Pancreas (tissue), 10 donors: ENCODE data around the gene SLC29A3. TPM values are rescaled to one million over a fixed set of nuclear protein-coding genes. Genes with fewer than 3 reads are reported as not detected.
A peak's percentile ranks its signal among the peaks of the same experiment; 100 is the strongest.

Experiments
- ATAC-seq, 4 donors: fragments of 200-7000 bp; cut with Tn5 transposase; one replicate each; pipeline versions ENCODE4 v1.8.0 to v1.9.1; 2020; ENCODE audit warnings: mild to moderate bottlenecking in 4 of 4, moderate library complexity in 4 of 4
- DNase-seq, 6 donors: peaks; one replicate each; pipeline ENCODE4 v3.0.0-alpha.2; 2020
- FAIRE-seq: peaks from 2 replicates; lab custom pipeline; 2012; peaks lifted over from hg19 to GRCh38; lab: Jason Lieb, UNC
- H3K27ac ChIP-seq, 4 donors: fragments of 200-600 bp; sonication (generic); 1 replicate in 3 of 4; 2 replicates in 1 of 4; pipeline versions ENCODE4 v1.5.0 to v1.8.0; 2020
- H3K27me3 ChIP-seq, 4 donors: fragments of 200-600 bp; one replicate each; pipeline ENCODE4 v1.8.0; 2021
- H3K36me3 ChIP-seq, 3 donors: fragments of 200-600 bp; sonication (generic) in 1 of 3; one replicate each; pipeline versions ENCODE4 v1.5.0 to v1.8.0; 2020 to 2021
- H3K4me1 ChIP-seq, 3 donors: fragments of 200-600 bp; one replicate each; pipeline ENCODE4 v1.8.0; 2021
- H3K4me3 ChIP-seq, 4 donors: fragments of 200-600 bp; sonication (generic) in 2 of 4; one replicate each; pipeline versions ENCODE4 v1.5.0 to v1.8.0; 2020 to 2021
- H3K9me3 ChIP-seq, 4 donors: fragments of 200-600 bp; one replicate each; pipeline ENCODE4 v1.8.0; 2021
- WGBS, 2 donors: extraction: QIAGEN DNeasy Blood & Tissue Kit; methylation state at CpG; one replicate each; pipeline ENCODE4 v1.1.7; 2013; 5-methylcytosine and 5-hydroxymethylcytosine counted together
- intact Hi-C, 3 donors: fragments of 100-400 bp; cut with DNase I; formaldehyde crosslinking; loops; one replicate each; pipeline versions ENCODE4 v1.11.1 to v1.14.2; 2022
- polyA plus RNA-seq, 2 donors: library from polyadenylated mRNA; stranded (reverse); fragments of 200-250 nt; gene quantifications; one replicate each; pipeline ENCODE4 v1.2.3, GENCODE V29; 2013
- total RNA-seq, 6 donors: library from RNA; stranded (reverse); fragmentation: NEBNext Ultra II Directional in 4 of 6; extraction: Animal tissue kit (Norgen Biotek cat#: 25700) in 4 of 6; gene quantifications; one replicate each; pipeline versions ENCODE4 v1.2.1 to v1.2.4, GENCODE V29; 2021 to 2023
- TF ChIP-seq, protein P1 (sequence below), 4 donors: fragments of 200-600 bp; sonication (generic) in 3 of 4; IDR thresholded peaks; one replicate each; pipeline versions ENCODE4 v1.5.0 to v1.8.0; 2021; ENCODE audit warnings: antibody characterized with exemption in 4 of 4
- donor health status: healthy with polysubstance abuse.
- donor health status: DM: no; HTN: no; CAD: no; lungs with moderate emphysema.
- donor health status: DM: no; HTN: no; CAD: no.
- donor health status: control.
- donor health status: control.
- donor health status: Bipolar disorder and iron deficiency.
- donor health status: DM: yes; HTN: yes; CAD: no.
- donor health status: DM: no; HTN: no; CAD: no.
- donor health status: DM: no; HTN: no; CAD: no.
- donor health status: DM: yes; HTN: yes; CAD: no.

SLC29A3 gene
- total and polyA plus RNA-seq, 8 donors, result 2.2 to 7.0 (median 3.2) TPM

DNA sequence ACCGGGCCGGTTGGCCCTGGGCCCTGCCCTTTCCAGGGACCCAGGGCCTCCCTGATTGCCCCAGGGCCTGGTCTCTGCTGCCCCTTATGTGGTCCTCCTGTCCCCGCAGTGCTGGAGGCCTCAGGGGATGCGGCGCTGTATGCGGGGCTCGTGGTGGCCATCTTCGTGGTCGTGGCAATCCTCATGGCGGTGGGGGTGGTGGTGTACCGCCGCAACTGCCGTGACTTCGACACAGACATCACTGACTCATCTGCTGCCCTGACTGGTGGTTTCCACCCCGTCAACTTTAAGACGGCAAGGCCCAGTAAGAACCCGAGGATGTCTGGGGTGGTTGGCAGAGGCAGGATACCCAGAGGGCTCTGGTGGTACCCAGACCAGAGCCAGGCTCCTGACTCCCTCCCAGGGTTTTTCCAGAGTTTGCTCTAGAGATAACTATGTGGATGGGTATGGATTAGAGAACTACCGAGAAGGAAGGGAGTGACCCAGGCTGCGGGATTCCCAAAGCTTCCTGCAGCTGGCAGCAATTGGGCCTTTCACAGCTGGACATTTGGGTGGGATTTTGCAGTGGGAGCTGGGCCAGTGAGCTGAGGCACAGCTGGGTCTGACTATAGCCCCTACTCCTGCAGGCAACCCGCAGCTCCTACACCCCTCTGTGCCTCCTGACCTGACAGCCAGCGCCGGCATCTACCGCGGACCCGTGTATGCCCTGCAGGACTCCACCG lies 28.1 kb upstream of the SLC29A3 start:
- H3K27me3 ChIP-seq, result no peaks in the 10 kb centered on the region
- H3K4me1 ChIP-seq, result no peaks in the 10 kb centered on the region
- no peak overlapping the region for H3K4me3 ChIP-seq
- TF ChIP-seq, protein P1, sequence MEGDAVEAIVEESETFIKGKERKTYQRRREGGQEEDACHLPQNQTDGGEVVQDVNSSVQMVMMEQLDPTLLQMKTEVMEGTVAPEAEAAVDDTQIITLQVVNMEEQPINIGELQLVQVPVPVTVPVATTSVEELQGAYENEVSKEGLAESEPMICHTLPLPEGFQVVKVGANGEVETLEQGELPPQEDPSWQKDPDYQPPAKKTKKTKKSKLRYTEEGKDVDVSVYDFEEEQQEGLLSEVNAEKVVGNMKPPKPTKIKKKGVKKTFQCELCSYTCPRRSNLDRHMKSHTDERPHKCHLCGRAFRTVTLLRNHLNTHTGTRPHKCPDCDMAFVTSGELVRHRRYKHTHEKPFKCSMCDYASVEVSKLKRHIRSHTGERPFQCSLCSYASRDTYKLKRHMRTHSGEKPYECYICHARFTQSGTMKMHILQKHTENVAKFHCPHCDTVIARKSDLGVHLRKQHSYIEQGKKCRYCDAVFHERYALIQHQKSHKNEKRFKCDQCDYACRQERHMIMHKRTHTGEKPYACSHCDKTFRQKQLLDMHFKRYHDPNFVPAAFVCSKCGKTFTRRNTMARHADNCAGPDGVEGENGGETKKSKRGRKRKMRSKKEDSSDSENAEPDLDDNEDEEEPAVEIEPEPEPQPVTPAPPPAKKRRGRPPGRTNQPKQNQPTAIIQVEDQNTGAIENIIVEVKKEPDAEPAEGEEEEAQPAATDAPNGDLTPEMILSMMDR (IDR thresholded peaks at IDR 0.05), result no peak
- FAIRE-seq (no peak), ATAC-seq (no peak), DNase-seq (peak in 1 of 6 donors; percentile 51)
- 92 to 95% methylated on average over 26 of the region's 26 CpGs for WGBS, 2 donors
- no peaks in the 10 kb centered on the region for H3K9me3 ChIP-seq
- intact Hi-C loops, result no loop called here
- H3K27ac ChIP-seq, result no peak overlapping the region
- H3K36me3 ChIP-seq, result no peaks in the 10 kb centered on the region

DNA sequence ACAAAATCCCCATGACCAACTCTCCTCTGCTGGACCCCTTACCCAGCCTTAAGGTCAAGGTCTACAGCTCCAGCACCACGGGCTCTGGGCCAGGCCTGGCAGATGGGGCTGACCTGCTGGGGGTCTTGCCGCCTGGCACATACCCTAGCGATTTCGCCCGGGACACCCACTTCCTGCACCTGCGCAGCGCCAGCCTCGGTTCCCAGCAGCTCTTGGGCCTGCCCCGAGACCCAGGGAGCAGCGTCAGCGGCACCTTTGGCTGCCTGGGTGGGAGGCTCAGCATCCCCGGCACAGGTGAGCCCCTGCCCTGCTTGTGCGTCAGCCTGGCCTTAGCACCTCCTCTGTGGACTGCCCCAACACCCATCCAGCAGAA lies 27.5 kb upstream of the SLC29A3 start:
- 94 to 95% methylated on average over 13 of the region's 13 CpGs for WGBS, 2 donors
- FAIRE-seq (no peak), DNase-seq (no peak), ATAC-seq (no peak)
- H3K9me3 ChIP-seq, result no peaks in the 10 kb centered on the region
- no peaks in the 10 kb centered on the region for H3K4me1 ChIP-seq
- intact Hi-C loops, result no loop called here
- H3K4me3 ChIP-seq, result no peak overlapping the region
- no peak overlapping the region for H3K27ac ChIP-seq
- no peaks in the 10 kb centered on the region for H3K27me3 ChIP-seq
- no peaks in the 10 kb centered on the region for H3K36me3 ChIP-seq
- TF ChIP-seq, protein P1 (IDR thresholded peaks at IDR 0.05), result no peak

DNA sequence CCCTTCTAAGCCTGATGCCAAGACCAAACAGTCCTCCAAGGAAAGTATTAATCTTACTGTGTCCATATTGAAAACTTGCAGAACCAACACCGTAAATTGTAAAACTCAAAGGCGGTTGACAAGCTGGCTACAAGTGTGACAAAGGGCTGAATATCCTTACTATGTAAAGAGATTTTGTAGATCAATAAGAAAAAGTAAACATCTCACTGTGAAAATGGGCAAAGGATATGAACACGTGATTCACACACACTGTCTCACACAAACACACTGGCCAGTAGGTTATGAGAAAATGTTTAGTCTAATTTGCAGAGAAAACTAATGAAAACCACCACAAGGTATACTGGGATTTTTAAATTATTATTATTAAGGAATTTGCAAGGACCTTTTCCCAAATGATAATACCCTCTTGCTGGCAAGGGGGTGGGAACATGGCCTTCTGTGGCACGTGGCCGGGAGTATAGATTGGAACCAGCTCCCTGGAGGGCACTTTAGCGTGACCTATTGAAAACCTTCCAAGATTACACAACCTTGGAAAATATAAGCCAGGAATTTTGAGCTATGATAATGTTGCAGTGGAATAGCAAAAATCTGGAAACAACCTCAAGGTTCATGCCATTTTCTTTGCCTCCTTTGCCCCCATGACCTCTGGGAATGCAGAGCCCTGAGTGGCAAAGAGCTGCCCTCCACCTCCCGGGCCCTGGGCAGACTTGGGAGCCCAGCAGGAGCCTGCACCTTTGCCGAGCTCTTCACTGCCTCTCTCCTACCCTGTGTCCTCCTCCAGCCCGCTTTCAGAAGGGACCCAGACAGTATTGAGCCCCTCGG lies 26.2 kb upstream of the SLC29A3 start:
- Histone ChIP-seq H3K36me3 (no peaks in the 10 kb centered on the region), H3K4me1 (no peaks in the 10 kb centered on the region), H3K27me3 (no peaks in the 10 kb centered on the region), H3K9me3 (no peaks in the 10 kb centered on the region), H3K27ac (no peak overlapping the region), H3K4me3 (no peak overlapping the region)
- TF ChIP-seq, protein P1 (IDR thresholded peaks at IDR 0.05), result no peak
- peak in 1 of 6 donors; percentile 53 for DNase-seq
- 48 to 53% methylated on average over 10 of the region's 10 CpGs for WGBS, 2 donors
- intact Hi-C loops, result no loop called here
- peak in 2 of 4 donors; percentile 33 to 53 for ATAC-seq
- no peak for FAIRE-seq

DNA sequence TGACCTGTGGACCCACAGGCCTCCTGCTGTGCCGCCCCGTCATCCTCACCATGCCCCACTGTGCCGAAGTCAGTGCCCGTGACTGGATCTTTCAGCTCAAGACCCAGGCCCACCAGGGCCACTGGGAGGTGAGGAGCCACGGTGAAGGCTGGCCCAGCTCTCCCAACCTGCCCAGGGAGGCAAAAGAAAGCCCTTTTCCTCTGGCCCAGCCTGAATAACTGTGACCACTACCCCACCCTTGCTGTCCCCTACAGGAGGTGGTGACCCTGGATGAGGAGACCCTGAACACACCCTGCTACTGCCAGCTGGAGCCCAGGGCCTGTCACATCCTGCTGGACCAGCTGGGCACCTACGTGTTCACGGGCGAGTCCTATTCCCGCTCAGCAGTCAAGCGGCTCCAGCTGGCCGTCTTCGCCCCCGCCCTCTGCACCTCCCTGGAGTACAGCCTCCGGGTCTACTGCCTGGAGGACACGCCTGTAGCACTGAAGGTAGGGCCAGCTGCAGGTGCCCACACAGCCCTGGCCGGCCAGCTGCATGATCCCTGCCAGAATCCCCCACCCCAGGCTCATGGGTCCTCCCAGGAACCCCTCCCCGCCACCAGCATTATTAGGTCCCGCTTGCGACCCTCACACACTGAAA lies 25.5 kb upstream of the SLC29A3 start:
- Histone ChIP-seq H3K36me3 (no peaks in the 10 kb centered on the region), H3K4me3 (no peak overlapping the region), H3K9me3 (no peaks in the 10 kb centered on the region), H3K4me1 (no peaks in the 10 kb centered on the region), H3K27ac (no peak overlapping the region), H3K27me3 (no peaks in the 10 kb centered on the region)
- TF ChIP-seq, protein P1 (IDR thresholded peaks at IDR 0.05), result no peak
- WGBS, 2 donors, result 92 to 95% methylated on average over 19 of the region's 19 CpGs
- FAIRE-seq (no peak), DNase-seq (peak in 1 of 6 donors; percentile 64), ATAC-seq (peak in 2 of 4 donors; percentile 8 to 24)
- intact Hi-C loops, result no loop called here
